Keratinocyte (primary cell): Measurements from ENCODE around the gene ZFYVE21. TPM values are rescaled to one million over a fixed set of nuclear protein-coding genes. Genes with fewer than 3 reads are reported as not detected.

Source experiments
- DNase-seq: peaks from one replicate; pipeline ENCODE4 v3.0.0-alpha.2; 2011; ENCODE audit warnings: low read depth, missing footprints, low spot score
- FAIRE-seq: peaks from 2 replicates; lab custom pipeline; 2011; peaks lifted over from hg19 to GRCh38; lab: Jason Lieb, UNC
- H2AFZ ChIP-seq: 2 replicates; pipeline ENCODE4 v1.6.0; 2012; ENCODE audit warnings: low read length, control low read depth, inconsistent platforms; ENCODE audit not compliant: control insufficient read depth
- H3K27ac ChIP-seq: 2 replicates; pipeline ENCODE4 v1.5.1; 2011; ENCODE audit warnings: low read length; ENCODE audit not compliant: control insufficient read depth, insufficient read depth
- H3K27me3 ChIP-seq: 3 replicates; pipeline ENCODE4 v1.6.0; 2011; ENCODE audit warnings: low read length; ENCODE audit not compliant: control insufficient read depth, insufficient read depth; ENCODE audit errors: extremely low read depth
- H3K36me3 ChIP-seq, 2 experiments: 2 replicates in 1 of 2; 3 replicates in 1 of 2; pipeline ENCODE4 v1.5.1; 2011; ENCODE audit warnings: low read length in 2 of 2, mild to moderate bottlenecking in 1 of 2; ENCODE audit not compliant: control insufficient read depth in 2 of 2, insufficient read depth in 2 of 2; ENCODE audit errors: extremely low read depth in 1 of 2
- H3K4me1 ChIP-seq: 3 replicates; pipeline ENCODE4 v1.5.1; 2011; ENCODE audit warnings: low read length; ENCODE audit not compliant: control insufficient read depth, insufficient read depth; ENCODE audit errors: extremely low read depth
- H3K4me2 ChIP-seq: 3 replicates; pipeline ENCODE4 v1.6.0; 2011; ENCODE audit warnings: low read depth, low read length; ENCODE audit not compliant: control insufficient read depth, insufficient read depth; ENCODE audit errors: extremely low read depth
- H3K4me3 ChIP-seq, 3 experiments: fragments of 200-600 bp in 1 of 3; sonication (generic) in 1 of 3; 2 replicates in 2 of 3; 3 replicates in 1 of 3; pipeline ENCODE4 v1.5.1; 2011 to 2016; ENCODE audit warnings: low read length in 3 of 3, mild to moderate bottlenecking in 3 of 3, control low read depth in 2 of 3, inconsistent platforms in 1 of 3, low read depth in 1 of 3, mixed read lengths in 1 of 3, mixed run types in 1 of 3, moderate library complexity in 1 of 3; ENCODE audit not compliant: control insufficient read depth in 2 of 3, insufficient read depth in 2 of 3; ENCODE audit errors: extremely low read depth in 1 of 3
- H3K79me2 ChIP-seq: 2 replicates; pipeline ENCODE4 v1.6.0; 2012; ENCODE audit warnings: low read length; ENCODE audit not compliant: control insufficient read depth, insufficient read depth
- H3K9ac ChIP-seq: 3 replicates; pipeline ENCODE4 v1.6.0; 2011; ENCODE audit warnings: low read length; ENCODE audit not compliant: control insufficient read depth, insufficient read depth; ENCODE audit errors: extremely low read depth
- H3K9me1 ChIP-seq: 3 replicates; pipeline ENCODE4 v1.6.0; 2011; ENCODE audit warnings: low read length; ENCODE audit not compliant: control insufficient read depth, insufficient read depth; ENCODE audit errors: extremely low read depth
- H3K9me3 ChIP-seq: 2 replicates; pipeline ENCODE4 v1.5.1; 2012; ENCODE audit warnings: low read depth, low read length; ENCODE audit not compliant: control insufficient read depth
- H4K20me1 ChIP-seq: 3 replicates; pipeline ENCODE4 v1.6.0; 2011; ENCODE audit warnings: low read length; ENCODE audit not compliant: control insufficient read depth, insufficient read depth; ENCODE audit errors: extremely low read depth
- EZH2 ChIP-seq: IDR thresholded peaks from one replicate; pipeline ENCODE4 v1.6.1; 2012; ENCODE audit warnings: inconsistent platforms, mild to moderate bottlenecking, low read length, moderate library complexity
- dilution Hi-C: fragments of 300-500 bp; cut with MboI; formaldehyde crosslinking; loops from one replicate; pipeline ENCODE4 v1.7.0; 2020; ENCODE audit warnings: low sequenced_read_pairs; ENCODE audit not compliant: extremely low pct_ligation_motif_present
- polyA plus RNA-seq, 5 experiments: library from polyadenylated mRNA; depleted of rRNA in 3 of 5; stranded (reverse) in 3 of 5; stranded (forward) in 1 of 5; unstranded in 1 of 5; fragments of >200 nt; gene quantifications; 1 replicate in 1 of 5; 2 replicates in 3 of 5; 3 replicates in 1 of 5; pipeline versions ENCODE4 v1.2.1 to v1.2.3, GENCODE V29; 2011 to 2012; ENCODE audit warnings: missing spikeins in 2 of 5, low read depth in 1 of 5, low replicate concordance in 1 of 5
- TF ChIP-seq, protein P1 (sequence below), 3 experiments: IDR thresholded peaks in 1 of 3; conservative IDR thresholded peaks in 1 of 3; optimal IDR thresholded peaks in 1 of 3; 2 replicates in 2 of 3; 3 replicates in 1 of 3; pipeline versions ENCODE3 to v1.5.1; 2011; ENCODE audit warnings: low read length in 3 of 3, mild to moderate bottlenecking in 3 of 3, moderate library complexity in 2 of 3, control low read depth in 1 of 3, inconsistent platforms in 1 of 3; ENCODE audit not compliant: insufficient read depth in 2 of 3; ENCODE audit errors: extremely low read depth in 1 of 3

Gene ZFYVE21
- polyA plus RNA-seq, 1 donor (not counting 4 experiments of a cell fraction or from before 2014, with no cell fraction given), result 116 TPM

GRCh38 chr14:103705504-103706284 is 9.9 kb upstream of the ZFYVE21 start:
- Histone ChIP-seq H3K4me2 (no peak overlapping the region), H4K20me1 (peaks cover 5% of the 10 kb centered on the region), H3K79me2 (peaks cover 2% of the 10 kb centered on the region), H3K27ac (no peak overlapping the region), H3K9me1 (no peaks in the 10 kb centered on the region), H3K4me1 (peaks cover 4% of the 10 kb centered on the region), H3K9me3 (no peaks in the 10 kb centered on the region), H3K27me3 (no peaks in the 10 kb centered on the region), H3K36me3 (peaks cover 31 to 33% of the 10 kb centered on the region in 2 experiments), H3K4me3 (no peak overlapping the region), H2AFZ (no peak overlapping the region), H3K9ac (no peak overlapping the region)
- no peak for DNase-seq
- dilution Hi-C loops, result no loop called here
- no peak for TF ChIP-seq EZH2
- TF ChIP-seq, protein P1, sequence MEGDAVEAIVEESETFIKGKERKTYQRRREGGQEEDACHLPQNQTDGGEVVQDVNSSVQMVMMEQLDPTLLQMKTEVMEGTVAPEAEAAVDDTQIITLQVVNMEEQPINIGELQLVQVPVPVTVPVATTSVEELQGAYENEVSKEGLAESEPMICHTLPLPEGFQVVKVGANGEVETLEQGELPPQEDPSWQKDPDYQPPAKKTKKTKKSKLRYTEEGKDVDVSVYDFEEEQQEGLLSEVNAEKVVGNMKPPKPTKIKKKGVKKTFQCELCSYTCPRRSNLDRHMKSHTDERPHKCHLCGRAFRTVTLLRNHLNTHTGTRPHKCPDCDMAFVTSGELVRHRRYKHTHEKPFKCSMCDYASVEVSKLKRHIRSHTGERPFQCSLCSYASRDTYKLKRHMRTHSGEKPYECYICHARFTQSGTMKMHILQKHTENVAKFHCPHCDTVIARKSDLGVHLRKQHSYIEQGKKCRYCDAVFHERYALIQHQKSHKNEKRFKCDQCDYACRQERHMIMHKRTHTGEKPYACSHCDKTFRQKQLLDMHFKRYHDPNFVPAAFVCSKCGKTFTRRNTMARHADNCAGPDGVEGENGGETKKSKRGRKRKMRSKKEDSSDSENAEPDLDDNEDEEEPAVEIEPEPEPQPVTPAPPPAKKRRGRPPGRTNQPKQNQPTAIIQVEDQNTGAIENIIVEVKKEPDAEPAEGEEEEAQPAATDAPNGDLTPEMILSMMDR (optimal IDR thresholded peaks at IDR 0.05 in 1 of 3, IDR thresholded peaks at IDR 0.05 in 1 of 3, conservative IDR thresholded peaks at IDR 0.05 in 1 of 3; ENCODE audit: extremely low read depth in 1 of 3, insufficient read depth in 2 of 3, low read length in 3 of 3), result no peak
- FAIRE-seq, result no peak

DNA sequence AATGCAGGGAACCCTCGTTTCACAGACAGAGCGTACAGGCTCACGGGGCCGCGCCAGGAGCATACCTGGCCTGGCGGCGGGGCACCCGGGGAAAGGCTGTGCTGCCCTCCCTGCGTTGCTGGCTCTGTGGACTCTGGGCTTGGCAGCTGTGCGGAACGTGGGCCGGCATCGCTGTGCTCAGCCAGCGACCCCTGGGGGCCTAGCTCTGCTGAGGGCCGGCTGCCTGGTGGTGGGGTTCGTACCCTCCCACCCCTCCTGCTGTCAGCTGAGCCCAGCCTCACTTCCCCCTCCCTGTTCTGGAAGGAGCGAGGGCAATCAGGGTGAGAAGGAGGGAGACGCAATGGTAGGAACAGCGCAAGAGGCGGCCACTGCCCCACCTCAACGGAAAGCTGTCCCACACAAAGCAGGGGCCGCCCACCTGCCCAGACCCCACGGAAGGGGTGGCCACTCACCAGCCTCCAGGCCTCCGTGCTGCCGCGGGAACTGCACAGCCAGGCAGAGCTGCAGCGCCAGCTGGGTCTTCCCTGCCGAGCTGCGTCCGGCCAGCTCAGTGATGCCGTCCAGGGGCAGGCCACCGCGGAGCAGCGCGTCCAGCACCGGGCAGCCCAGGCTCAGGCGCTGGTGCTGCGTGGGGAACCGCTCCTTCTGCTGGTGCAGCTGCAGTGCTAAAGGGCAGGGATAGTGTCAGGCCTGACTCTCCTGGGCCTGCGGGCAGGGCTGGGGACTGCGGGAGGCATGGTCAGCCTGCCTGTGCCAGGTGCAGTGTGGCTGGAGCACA is 8.9 kb upstream of the ZFYVE21 start:
- no peak overlapping the region for H3K27ac ChIP-seq
- dilution Hi-C loops, result no loop called here
- peaks cover 14% of the 10 kb centered on the region for H3K4me1 ChIP-seq

More for the DNA sequence above, 8.9 kb upstream of the ZFYVE21 start:
- no peak overlapping the region for H3K4me2 ChIP-seq
- H4K20me1 ChIP-seq, result peaks cover 5% of the 10 kb centered on the region
- no peaks in the 10 kb centered on the region for H3K9me3 ChIP-seq
- H3K79me2 ChIP-seq, result peaks cover 2% of the 10 kb centered on the region
- H3K27me3 ChIP-seq, result no peaks in the 10 kb centered on the region
- no peak overlapping the region for H2AFZ ChIP-seq
- FAIRE-seq, result no peak
- peaks cover 30 to 33% of the 10 kb centered on the region in 2 experiments for H3K36me3 ChIP-seq
- H3K9me1 ChIP-seq, result no peaks in the 10 kb centered on the region
- DNase-seq, result no peak
- no peak for TF ChIP-seq EZH2
- TF ChIP-seq, protein P1 (optimal IDR thresholded peaks at IDR 0.05 in 1 of 3, IDR thresholded peaks at IDR 0.05 in 1 of 3, conservative IDR thresholded peaks at IDR 0.05 in 1 of 3; ENCODE audit: extremely low read depth in 1 of 3, insufficient read depth in 2 of 3, low read length in 3 of 3), result no peak
- no peak overlapping the region for H3K9ac ChIP-seq
- no peak overlapping the region for H3K4me3 ChIP-seq
